MG63 (cell line): ENCODE results near the gene CRYM. TPM values are rescaled to one million over a fixed set of nuclear protein-coding genes. Genes with fewer than 3 reads are reported as not detected.
"Not testable (repeated sequence)": the region's sequence is repeated elsewhere in the genome, so short reads cannot be mapped to it uniquely, and the experiment has no call there.

Experiments used
- DNase-seq: peaks from one replicate; pipeline ENCODE4 v3.0.0-alpha.2; 2020
- H3K27me3 ChIP-seq: fragments of 250-450 bp; sonication (Bioruptor Pico); 2 replicates; pipeline ENCODE4 v1.5.1; 2020; ENCODE audit warnings: mild to moderate bottlenecking, moderate library complexity
- H3K36me3 ChIP-seq: fragments of 250-450 bp; sonication (Bioruptor Pico); 2 replicates; pipeline ENCODE4 v1.5.1; 2020; ENCODE audit warnings: mild to moderate bottlenecking, moderate library complexity
- H3K4me3 ChIP-seq: fragments of 250-450 bp; sonication (Bioruptor Pico); 2 replicates; pipeline ENCODE4 v1.5.1; 2020; ENCODE audit warnings: mild to moderate bottlenecking, moderate library complexity
- H3K9me3 ChIP-seq: fragments of 250-450 bp; sonication (Bioruptor Pico); 2 replicates; pipeline ENCODE4 v1.5.1; 2020; ENCODE audit warnings: mild to moderate bottlenecking, moderate library complexity
- total RNA-seq: library from RNA; depleted of rRNA; stranded (reverse); fragments of >200 nt; shearing (Covaris generic); gene quantifications from 2 replicates; pipeline ENCODE4 v1.2.3, GENCODE V29; 2014; ENCODE audit warnings: low replicate concordance; rRNA removed

Gene CRYM
- total RNA-seq = not detected in 2 replicates

DNA sequence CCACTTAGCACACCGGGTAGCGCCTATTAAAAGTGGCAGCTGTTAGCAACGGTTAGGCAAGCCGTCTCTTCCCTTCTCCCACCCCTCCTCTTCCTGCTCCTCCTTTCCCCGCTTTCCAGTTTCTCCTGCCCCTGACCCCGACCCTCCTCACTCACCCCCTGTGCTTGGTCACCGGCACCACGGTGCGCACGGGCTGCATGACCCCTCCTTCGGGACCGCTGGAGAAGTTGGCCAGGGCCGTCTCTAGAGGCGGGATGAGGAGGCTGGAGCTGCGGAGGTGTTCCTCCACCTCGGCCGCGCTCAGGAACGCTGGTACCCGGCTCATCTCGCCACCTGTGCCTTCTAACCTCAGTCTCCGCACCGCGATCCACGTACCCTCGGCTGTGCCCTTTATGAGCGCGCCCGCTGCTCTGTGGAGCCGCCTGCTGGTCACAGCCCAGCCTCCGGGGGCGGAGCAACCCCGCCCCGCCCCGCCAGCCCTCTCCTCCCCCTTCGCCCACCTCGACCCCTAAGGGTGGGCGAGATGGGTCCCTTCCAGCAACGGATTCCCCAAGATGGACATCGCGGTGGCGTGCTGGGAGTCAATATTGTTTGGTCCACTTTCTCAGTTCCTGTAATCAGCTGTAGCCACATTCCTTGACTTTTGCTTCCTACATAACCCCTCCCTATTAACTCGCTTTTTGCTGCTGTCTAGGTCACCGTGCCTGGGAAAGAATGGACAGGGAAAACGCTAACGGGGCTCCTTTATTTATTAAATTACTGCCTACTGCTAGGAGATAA is at the start of gene CRYM:
Gene CRYM (minus strand): TSS at position 364 of the 780 bp plus-strand sequence. CDS start 39 bp downstream, at position 325.
- H3K9me3 ChIP-seq = no peaks in the 10 kb centered on the region
- H3K36me3 ChIP-seq = no peaks in the 10 kb centered on the region
- peak within 1 kb of the TSS; percentile 25 for H3K4me3 ChIP-seq
- H3K27me3 ChIP-seq = peaks cover 65% of the 10 kb centered on the region
- DNase-seq = peak; percentile 46

DNA sequence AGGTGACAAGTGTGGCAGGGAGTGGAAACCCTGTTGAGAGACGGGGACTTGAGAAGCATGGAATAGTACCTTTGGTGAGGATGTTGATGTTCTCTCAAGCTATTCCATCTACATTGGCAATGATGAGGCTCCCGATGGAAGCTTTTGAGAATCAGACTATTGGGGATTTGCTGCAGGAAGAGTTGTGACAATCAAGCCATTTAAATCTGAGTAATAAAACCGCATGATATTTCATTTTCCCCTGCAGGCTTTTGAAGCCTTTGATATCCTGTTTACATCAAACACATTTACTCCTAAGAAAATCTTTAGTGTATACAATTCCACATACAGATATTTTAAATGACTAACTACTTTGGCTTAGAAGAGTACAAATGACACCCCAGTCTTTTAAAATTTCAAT is 49.0 kb upstream of the CRYM start:
- 0 out of 2 replicates have a peak, but pooled peaks cover 2% of the 10 kb centered on the region for H3K9me3 ChIP-seq
- no peak for DNase-seq
- H3K27me3 ChIP-seq = no peaks in the 10 kb centered on the region
- no peak overlapping the region for H3K4me3 ChIP-seq
- no peaks in the 10 kb centered on the region for H3K36me3 ChIP-seq

GRCh38 chr16:21326459-21326858 is 48.4 kb upstream of the CRYM start:
- 0 out of 2 replicates have a peak, but pooled peaks cover 2% of the 10 kb centered on the region for H3K9me3 ChIP-seq

GRCh38 chr16:21324267-21324666 is 46.2 kb upstream of the CRYM start:
- Histone ChIP-seq H3K27me3 (no peaks in the 10 kb centered on the region), H3K36me3 (no peaks in the 10 kb centered on the region), H3K4me3 (no peak overlapping the region), H3K9me3 (0 out of 2 replicates have a peak, but pooled peaks cover 1% of the 10 kb centered on the region)
- DNase-seq = no peak

More at GRCh38 chr16:21326459-21326858, 48.4 kb upstream of the CRYM start:
- Histone ChIP-seq H3K27me3 (no peaks in the 10 kb centered on the region), H3K4me3 (no peak overlapping the region), H3K36me3 (no peaks in the 10 kb centered on the region)
- no peak for DNase-seq

GRCh38 chr16:21322251-21322650 is 44.2 kb upstream of the CRYM start:
- not testable (repeated sequence) for H3K36me3 ChIP-seq, H3K9me3 ChIP-seq, DNase-seq, H3K27me3 ChIP-seq, H3K4me3 ChIP-seq

DNA sequence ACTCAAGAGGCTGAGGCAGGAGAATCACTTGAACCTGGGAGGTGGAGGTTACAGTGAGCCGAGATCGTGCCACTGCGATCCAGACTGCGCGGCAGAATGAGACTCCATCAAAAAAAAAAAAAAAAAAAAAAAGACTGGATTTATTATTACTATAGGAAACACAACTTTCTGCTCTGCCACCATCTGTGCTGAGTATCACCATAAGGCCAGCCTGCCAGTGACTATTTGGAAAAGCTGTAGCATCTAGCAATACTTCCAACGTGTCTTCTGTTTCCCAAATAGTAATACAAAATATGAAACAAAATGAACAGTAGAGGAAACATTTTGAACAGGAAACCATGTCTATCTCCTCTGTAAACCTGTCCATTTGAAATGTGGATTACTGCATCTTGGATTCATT is 43.6 kb upstream of the CRYM start:
- Histone ChIP-seq H3K4me3 (no peak overlapping the region), H3K36me3 (no peaks in the 10 kb centered on the region), H3K27me3 (no peaks in the 10 kb centered on the region), H3K9me3 (no peaks in the 10 kb centered on the region)
- no peak for DNase-seq

- no peaks in the 10 kb centered on the region for H3K27me3 ChIP-seq
- no peaks in the 10 kb centered on the region for H3K36me3 ChIP-seq
- 0 out of 2 replicates have a peak, but pooled peaks cover 2% of the 10 kb centered on the region for H3K9me3 ChIP-seq
- H3K4me3 ChIP-seq = no peak overlapping the region
- no peak for DNase-seq
Measured at GRCh38 chr16:21314339-21314738, 36.2 kb upstream of the CRYM start.

GRCh38 chr16:21312863-21313372 is 34.8 kb upstream of the CRYM start:
- not testable (repeated sequence) for H3K4me3 ChIP-seq, DNase-seq, H3K9me3 ChIP-seq, H3K27me3 ChIP-seq, H3K36me3 ChIP-seq

DNA sequence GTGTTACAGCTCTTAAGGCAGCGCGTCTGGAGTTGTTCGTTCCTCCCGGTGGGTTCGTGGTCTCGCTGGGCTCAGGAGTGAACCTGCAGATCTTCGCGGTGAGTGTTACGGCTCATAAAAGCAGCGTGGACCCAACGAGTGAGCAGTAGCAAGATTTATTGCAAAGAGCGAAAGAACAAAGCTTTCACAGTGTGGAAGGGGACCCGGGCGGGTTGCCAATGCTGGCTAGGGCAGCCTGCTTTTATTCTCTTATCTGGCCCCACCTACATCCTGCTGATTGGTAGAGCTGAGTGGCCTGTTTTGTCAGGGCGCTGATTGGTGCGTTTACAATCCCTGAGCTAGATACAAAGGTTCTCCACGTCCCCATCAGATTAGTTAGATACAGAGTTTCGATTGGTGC is 34.0 kb upstream of the CRYM start:
- DNase-seq, H3K4me3 ChIP-seq, H3K27me3 ChIP-seq, H3K9me3 ChIP-seq, H3K36me3 ChIP-seq: not testable (repeated sequence)

- H3K36me3 ChIP-seq, H3K27me3 ChIP-seq, DNase-seq, H3K4me3 ChIP-seq, H3K9me3 ChIP-seq: not testable (repeated sequence)
Measured at GRCh38 chr16:21306712-21307111, 28.6 kb upstream of the CRYM start.

- peak; percentile 36 for DNase-seq
- no peaks in the 10 kb centered on the region for H3K27me3 ChIP-seq
- H3K9me3 ChIP-seq = no peaks in the 10 kb centered on the region
- H3K36me3 ChIP-seq = no peaks in the 10 kb centered on the region
- H3K4me3 ChIP-seq = no peak overlapping the region
Measured at GRCh38 chr16:21302898-21303528, 24.9 kb upstream of the CRYM start.

- Histone ChIP-seq H3K27me3 (no peaks in the 10 kb centered on the region), H3K9me3 (no peaks in the 10 kb centered on the region), H3K36me3 (no peaks in the 10 kb centered on the region), H3K4me3 (peak overlapping the region; percentile 66)
- no peak for DNase-seq
Measured at GRCh38 chr16:21302454-21302853, 24.4 kb upstream of the CRYM start.

GRCh38 chr16:21301895-21302291 is 23.8 kb upstream of the CRYM start:
- DNase-seq = no peak

DNA sequence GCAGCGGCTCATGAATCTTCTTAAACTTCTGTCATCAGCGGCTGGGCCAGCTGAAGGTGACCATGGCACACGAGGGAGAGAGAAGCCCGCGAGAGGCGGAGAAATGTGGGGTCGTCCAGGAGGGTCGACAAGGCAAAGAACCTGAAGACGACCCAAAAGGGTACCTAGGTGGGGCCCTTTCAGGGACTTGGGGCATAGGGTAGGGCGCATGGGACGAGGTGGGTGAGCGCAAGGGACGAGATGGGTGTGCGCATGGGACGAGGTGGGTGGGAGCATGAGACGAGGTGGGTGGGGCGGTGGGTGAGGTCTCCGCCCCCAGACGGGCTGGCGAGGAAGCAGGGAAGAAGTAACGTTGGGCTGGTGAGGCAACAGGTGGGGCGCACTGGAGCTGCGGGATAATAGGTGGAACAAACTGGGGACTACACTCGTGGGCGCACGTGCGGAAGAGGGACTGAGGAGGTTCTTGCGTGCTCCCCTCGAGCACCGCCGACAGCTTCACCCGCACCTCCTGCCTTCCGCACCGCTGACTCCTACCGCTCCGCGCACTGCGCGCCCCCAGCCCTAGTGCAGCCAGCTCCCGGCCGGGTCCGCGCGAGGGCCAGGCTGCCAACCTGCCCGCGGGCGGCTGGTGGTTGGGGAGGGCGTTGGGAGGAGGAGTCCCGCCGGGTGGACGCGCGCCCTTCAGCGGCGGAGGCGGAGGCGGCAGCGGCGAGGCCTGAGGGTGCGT is 23.2 kb upstream of the CRYM start:
- H3K4me3 ChIP-seq = peak overlapping the region; percentile 66
- DNase-seq = peak; percentile 86
- no peaks in the 10 kb centered on the region for H3K27me3 ChIP-seq
- H3K9me3 ChIP-seq = no peaks in the 10 kb centered on the region
- H3K36me3 ChIP-seq = no peaks in the 10 kb centered on the region

More at GRCh38 chr16:21301895-21302291, 23.8 kb upstream of the CRYM start:
- H3K9me3 ChIP-seq = no peaks in the 10 kb centered on the region
- no peaks in the 10 kb centered on the region for H3K27me3 ChIP-seq
- H3K4me3 ChIP-seq = peak overlapping the region; percentile 66
- no peaks in the 10 kb centered on the region for H3K36me3 ChIP-seq

DNA sequence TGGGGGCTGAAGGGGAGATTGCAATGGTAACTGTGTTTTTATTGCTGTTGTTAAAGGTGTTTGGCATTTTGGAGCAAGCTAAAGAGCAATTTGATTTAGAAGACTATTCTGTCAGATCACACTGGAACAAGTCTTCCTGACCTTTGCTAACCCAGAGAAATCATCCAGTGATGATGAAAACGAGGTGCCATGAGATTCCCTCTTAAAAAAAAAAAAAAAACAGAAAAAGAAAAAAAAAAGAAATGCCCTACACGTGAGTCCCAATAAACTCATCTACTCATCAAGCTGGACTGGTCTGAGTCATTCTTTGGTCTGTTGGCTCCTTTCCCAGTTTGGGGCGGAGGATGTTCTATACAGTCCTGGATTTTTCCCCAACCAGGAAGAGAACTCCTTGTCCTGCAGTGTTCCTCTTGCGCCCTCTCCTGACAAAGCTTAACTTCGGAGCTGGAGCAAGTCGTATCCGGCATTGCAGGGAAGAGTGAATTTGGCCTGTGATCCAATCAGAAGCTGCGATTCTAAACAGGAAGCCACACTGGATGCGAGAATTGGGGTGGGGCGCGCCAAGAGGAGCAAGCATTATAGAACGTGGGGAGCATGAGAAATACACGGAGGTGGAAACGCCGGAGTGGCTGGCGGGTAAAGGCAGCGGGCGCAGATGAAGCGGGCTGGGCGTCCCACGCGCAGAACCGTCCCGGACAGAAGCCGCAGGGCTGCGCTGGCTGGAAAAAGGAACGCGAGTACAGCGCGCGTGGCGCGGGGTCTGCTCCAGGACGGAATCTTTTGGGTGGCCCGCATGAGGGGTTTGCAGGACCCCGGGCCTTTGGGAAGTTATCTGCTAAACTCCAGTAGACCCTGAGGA is 22.4 kb upstream of the CRYM start:
- Histone ChIP-seq H3K27me3 (no peaks in the 10 kb centered on the region), H3K4me3 (peak overlapping the region; percentile 66), H3K9me3 (no peaks in the 10 kb centered on the region), H3K36me3 (no peaks in the 10 kb centered on the region)
- peak; percentile 99 for DNase-seq

DNA sequence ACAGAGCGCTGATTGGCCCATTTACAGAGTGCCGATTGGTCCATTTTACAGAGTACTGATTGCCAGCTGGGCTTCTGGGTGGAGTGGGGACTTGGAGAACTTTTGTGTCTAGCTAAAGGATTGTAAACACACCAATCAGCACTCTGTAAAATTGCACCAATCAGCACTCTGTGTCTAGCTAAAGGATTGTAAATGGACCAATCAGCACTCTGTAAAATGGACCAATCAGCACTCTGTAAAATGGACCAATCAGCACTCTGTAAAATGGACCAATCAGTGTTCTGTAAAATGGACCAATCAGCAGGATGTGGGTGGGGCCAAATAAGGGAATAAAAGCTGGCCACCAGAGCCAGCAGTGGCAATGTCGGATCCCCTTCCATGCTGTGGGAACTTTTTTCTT is 11.7 kb upstream of the CRYM start:
- not testable (repeated sequence) for H3K9me3 ChIP-seq, H3K36me3 ChIP-seq, H3K4me3 ChIP-seq, DNase-seq
- peaks cover 47% of the 10 kb centered on the region for H3K27me3 ChIP-seq
